ENCODE measurements around the gene GRIP2.

The GRIP2 gene

DNA sequence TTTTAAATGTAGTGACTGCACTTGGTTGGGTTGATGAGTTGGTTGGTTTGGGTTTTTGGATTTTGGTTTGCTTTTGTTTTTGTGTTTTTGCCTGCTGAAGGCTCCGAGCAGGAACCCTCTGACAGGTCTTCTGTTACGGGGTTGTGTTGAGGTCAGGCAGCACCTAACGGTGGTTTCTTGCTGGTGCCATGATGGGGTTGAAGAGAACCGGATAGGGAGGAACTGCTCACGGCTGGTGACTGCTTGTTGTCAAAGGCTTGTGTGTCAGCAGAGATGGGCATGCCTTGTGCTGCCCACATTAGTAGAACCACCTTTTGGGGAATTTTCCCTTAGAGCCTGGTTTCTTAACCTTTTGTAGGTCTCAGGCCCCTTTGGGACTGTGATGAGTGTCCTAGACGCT lies 95.8 kb downstream of the GRIP2 start:
- H3K4me1 ChIP-seq (ENCODE audit: control insufficient read depth, insufficient read depth, low read length), result no peaks in the 10 kb centered on the region
- no peak for DNase-seq (ENCODE audit: low read depth, low spot score)
- H3K4me3 ChIP-seq (ENCODE audit: low read length), result no peak overlapping the region
- no peaks in the 10 kb centered on the region for H3K27me3 ChIP-seq (ENCODE audit: control insufficient read depth, insufficient read depth, low read length)
- no CpG with 5 or more reads among the region's 6 CpGs for WGBS (ENCODE audit: insufficient coverage, insufficient read length)
- peaks cover 34% of the 10 kb centered on the region for H3K36me3 ChIP-seq (ENCODE audit: control insufficient read depth, insufficient read depth, low read length)
- H3K9me3 ChIP-seq (ENCODE audit: control insufficient read depth, insufficient read depth, low read length), result no peaks in the 10 kb centered on the region
- H3K27ac ChIP-seq (ENCODE audit: low read length), result no peak overlapping the region

DNA sequence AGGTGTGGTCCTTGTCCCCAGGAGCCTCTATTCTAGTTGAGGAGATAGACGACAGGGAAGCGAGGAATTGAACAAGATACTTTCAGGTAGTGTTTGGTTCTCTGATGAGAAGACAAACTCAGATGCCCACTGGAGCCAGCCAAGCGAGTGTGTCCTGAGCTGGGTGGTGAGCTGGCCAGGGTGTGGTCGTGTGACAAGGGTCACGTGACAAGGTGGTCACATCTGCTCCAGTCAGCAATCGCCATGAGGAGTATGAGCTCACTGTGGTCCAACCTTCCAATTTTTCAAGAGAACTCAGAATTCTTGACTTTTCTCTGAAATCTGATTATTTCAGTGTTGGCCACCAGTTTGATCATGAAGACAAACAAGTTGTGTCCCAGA lies 98.2 kb downstream of the GRIP2 start:
- no peaks in the 10 kb centered on the region for H3K4me1 ChIP-seq (ENCODE audit: control insufficient read depth, insufficient read depth, low read length)
- no peaks in the 10 kb centered on the region for H3K9me3 ChIP-seq (ENCODE audit: control insufficient read depth, insufficient read depth, low read length)
- H3K4me3 ChIP-seq (ENCODE audit: low read length), result no peak overlapping the region
- no peak for DNase-seq (ENCODE audit: low read depth, low spot score)
- no peak overlapping the region for H3K27ac ChIP-seq (ENCODE audit: low read length)
- H3K36me3 ChIP-seq (ENCODE audit: control insufficient read depth, insufficient read depth, low read length), result peaks cover 15% of the 10 kb centered on the region
- H3K27me3 ChIP-seq (ENCODE audit: control insufficient read depth, insufficient read depth, low read length), result no peaks in the 10 kb centered on the region
- WGBS (ENCODE audit: insufficient coverage, insufficient read length), result no CpG with 5 or more reads among the region's 6 CpGs

DNA sequence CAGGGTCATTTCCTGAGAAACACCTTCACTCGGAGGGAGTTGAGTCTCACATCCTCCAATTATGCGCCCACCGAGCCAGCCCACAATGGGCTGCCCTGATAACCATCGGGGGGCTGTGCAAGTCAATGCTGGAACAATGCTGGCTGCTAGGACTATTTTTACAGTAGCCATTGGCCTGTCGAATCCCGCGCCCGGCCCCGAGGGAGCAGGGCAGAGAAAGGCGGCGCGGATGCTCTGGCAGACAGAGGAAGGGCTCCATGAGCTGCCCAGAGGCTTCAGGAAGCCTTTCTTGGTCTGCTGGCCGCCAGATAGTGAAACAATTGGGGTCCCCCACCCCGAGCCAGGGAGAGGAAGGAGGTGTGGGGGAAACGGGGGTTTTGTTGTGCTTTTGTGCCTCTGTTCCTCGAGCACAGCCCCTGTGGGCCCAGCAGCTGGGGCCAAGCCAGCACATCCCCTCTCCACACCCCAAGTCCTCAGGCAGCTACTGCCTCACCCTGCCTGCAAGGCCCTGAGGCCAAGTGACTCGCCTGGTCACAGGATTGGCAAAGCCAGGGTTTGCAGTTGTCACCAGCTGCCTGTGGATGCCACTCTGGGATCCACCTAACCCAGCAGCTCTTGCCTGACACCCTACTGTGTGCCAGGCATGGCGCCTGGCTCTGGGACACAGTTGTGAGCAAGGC lies 98.8 kb downstream of the GRIP2 start:
- no CpG with 5 or more reads among the region's 18 CpGs for WGBS (ENCODE audit: insufficient coverage, insufficient read length)
- H3K4me3 ChIP-seq (ENCODE audit: low read length), result no peak overlapping the region
- no peak for DNase-seq (ENCODE audit: low read depth, low spot score)
- no peaks in the 10 kb centered on the region for H3K9me3 ChIP-seq (ENCODE audit: control insufficient read depth, insufficient read depth, low read length)
- peaks cover 15% of the 10 kb centered on the region for H3K36me3 ChIP-seq (ENCODE audit: control insufficient read depth, insufficient read depth, low read length)
- no peak overlapping the region for H3K27ac ChIP-seq (ENCODE audit: low read length)
- no peaks in the 10 kb centered on the region for H3K27me3 ChIP-seq (ENCODE audit: control insufficient read depth, insufficient read depth, low read length)
- no peaks in the 10 kb centered on the region for H3K4me1 ChIP-seq (ENCODE audit: control insufficient read depth, insufficient read depth, low read length)

DNA sequence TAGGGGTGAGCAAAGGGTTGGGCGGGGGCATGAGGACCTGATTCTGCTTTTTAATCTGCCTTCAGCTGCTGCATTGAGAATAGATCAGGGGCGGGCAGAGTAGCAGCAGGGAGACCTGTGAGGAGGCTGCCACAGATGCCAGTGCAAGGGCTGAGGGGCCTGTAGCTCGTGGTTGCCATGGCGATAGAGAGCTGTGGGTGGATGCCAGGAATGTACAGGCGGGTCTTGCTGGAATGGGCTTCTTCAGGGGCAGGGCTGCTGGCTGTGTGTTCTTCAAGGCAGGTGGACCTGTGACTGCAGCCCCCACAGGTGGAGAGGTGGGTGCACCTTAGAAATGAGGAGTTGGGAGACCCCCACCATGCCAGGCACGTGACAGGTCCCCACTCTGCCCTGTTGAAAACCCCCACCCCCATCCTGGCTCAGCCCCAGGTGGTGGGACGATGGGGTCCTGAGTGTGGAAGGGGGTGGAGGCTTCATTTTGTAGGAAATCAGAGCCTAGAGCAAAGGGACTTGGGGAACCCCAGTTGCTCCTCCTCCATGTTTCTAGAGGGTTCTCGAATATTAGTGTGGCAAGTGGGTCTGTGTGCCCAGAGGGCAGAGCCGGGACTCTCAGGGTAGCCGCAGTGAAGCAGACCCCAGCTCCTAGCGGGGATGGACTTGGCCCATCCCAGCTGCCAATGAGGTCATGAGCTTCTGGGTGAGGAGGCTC lies 99.5 kb downstream of the GRIP2 start:
- Histone ChIP-seq H3K36me3 (ENCODE audit: control insufficient read depth, insufficient read depth, low read length) (peaks cover 9% of the 10 kb centered on the region), H3K4me3 (ENCODE audit: low read length) (no peak overlapping the region), H3K27me3 (ENCODE audit: control insufficient read depth, insufficient read depth, low read length) (no peaks in the 10 kb centered on the region), H3K4me1 (ENCODE audit: control insufficient read depth, insufficient read depth, low read length) (no peaks in the 10 kb centered on the region), H3K27ac (ENCODE audit: low read length) (no peak overlapping the region), H3K9me3 (ENCODE audit: control insufficient read depth, insufficient read depth, low read length) (no peaks in the 10 kb centered on the region)
- no CpG with 5 or more reads among the region's 11 CpGs for WGBS (ENCODE audit: insufficient coverage, insufficient read length)
- no peak for DNase-seq (ENCODE audit: low read depth, low spot score)

DNA sequence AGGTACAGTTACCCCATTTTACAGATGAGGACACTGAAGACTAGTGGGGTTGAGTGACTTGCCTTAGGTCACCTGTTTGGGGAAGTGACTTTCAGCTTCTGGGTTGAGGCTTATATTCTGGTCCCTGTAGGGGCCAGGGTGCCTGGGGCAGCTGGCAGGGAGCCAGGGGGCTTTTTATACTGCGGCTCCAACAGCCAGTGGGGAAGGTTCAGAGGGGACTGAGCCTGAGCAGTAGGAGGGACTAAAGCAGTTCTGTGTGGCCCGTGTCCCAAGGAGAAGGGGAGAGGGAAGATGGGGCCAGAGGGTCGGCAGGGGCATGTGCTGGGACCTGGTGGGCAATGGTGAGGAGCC lies 100.0 kb downstream of the GRIP2 start:
- no peaks in the 10 kb centered on the region for H3K9me3 ChIP-seq (ENCODE audit: control insufficient read depth, insufficient read depth, low read length)
- H3K27ac ChIP-seq (ENCODE audit: low read length), result no peak overlapping the region
- H3K36me3 ChIP-seq (ENCODE audit: control insufficient read depth, insufficient read depth, low read length), result peaks cover 7% of the 10 kb centered on the region
- no peaks in the 10 kb centered on the region for H3K4me1 ChIP-seq (ENCODE audit: control insufficient read depth, insufficient read depth, low read length)
- H3K4me3 ChIP-seq (ENCODE audit: low read length), result no peak overlapping the region
- no peak for DNase-seq (ENCODE audit: low read depth, low spot score)
- no peaks in the 10 kb centered on the region for H3K27me3 ChIP-seq (ENCODE audit: control insufficient read depth, insufficient read depth, low read length)
- no CpG with 5 or more reads among the region's 3 CpGs for WGBS (ENCODE audit: insufficient coverage, insufficient read length)

DNA sequence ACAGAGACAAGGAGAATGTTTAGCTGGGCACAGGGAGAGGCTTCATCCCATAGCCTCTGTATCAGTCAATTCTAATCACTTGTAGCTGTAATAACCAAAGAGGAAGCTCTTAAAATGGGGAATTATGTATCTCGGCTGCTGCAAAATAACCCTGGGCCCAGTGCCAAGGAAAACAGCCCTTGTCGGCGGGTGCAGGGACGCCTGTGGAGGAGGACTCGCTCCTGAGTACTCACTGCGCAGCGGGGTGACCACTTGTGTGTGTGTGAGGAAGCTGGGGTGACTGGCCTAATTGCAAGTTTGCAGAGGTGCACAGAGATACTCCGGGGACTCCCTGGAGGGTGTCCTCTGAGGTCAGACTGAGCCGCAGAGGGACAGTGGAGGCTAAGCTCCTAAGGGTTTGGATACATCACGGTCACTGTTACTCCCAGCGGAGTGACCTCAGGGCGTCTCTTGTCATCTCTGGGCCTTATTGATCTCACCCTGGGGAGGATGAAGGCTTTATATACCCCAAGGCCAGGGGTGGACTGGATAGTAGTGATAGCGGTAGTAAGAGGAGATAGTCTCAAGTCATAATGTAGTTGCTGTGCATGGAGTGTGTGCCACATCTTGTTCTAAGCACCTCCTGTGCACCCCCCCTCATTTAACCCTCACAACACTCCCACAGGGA lies 100.5 kb downstream of the GRIP2 start:
- DNase-seq (ENCODE audit: low read depth, low spot score), result no peak
- no peak overlapping the region for H3K4me3 ChIP-seq (ENCODE audit: low read length)
- WGBS (ENCODE audit: insufficient coverage, insufficient read length), result no CpG with 5 or more reads among the region's 13 CpGs
- no peak overlapping the region for H3K27ac ChIP-seq (ENCODE audit: low read length)
- H3K27me3 ChIP-seq (ENCODE audit: control insufficient read depth, insufficient read depth, low read length), result no peaks in the 10 kb centered on the region
- peaks cover 7% of the 10 kb centered on the region for H3K36me3 ChIP-seq (ENCODE audit: control insufficient read depth, insufficient read depth, low read length)
- H3K9me3 ChIP-seq (ENCODE audit: control insufficient read depth, insufficient read depth, low read length), result no peaks in the 10 kb centered on the region
- no peaks in the 10 kb centered on the region for H3K4me1 ChIP-seq (ENCODE audit: control insufficient read depth, insufficient read depth, low read length)

All from iPS DF 6.9 (cell line).